GM12878 (cell line): ENCODE results near the gene TMTC3. TPM values are rescaled to one million over a fixed set of nuclear protein-coding genes. Genes with fewer than 3 reads are reported as not detected.

ENCODE experiments used
- ATAC-seq: fragments of 200-7000 bp; cut with Tn5 transposase; 3 replicates; pipeline ENCODE4 v1.9.1; 2020; ENCODE audit warnings: mild to moderate bottlenecking, moderate library complexity
- BruUV-seq: library from RNA; stranded (reverse); fragments of 400-500 nt; replicated peaks from 2 replicates; lab custom pipeline; 2021; lab: Mats Ljungman, UMichigan
- CTCF ChIA-PET: fragments of 300-600 bp; sonication (Branson Sonifier 250); formaldehyde crosslinking; extraction: SDS; loops from one replicate; lab custom pipeline; 2021; ENCODE audit warnings: inconsistent platforms; lab: Yijun Ruan, JAX
- POLR2A ChIA-PET: fragments of 350-600 bp; formaldehyde crosslinking; extraction: SDS; loops from one replicate; lab custom pipeline; 2021; ENCODE audit warnings: inconsistent platforms; lab: Charles Lee
- RAD21 ChIA-PET: fragments of 300-600 bp; sonication (Branson Sonifier 250); formaldehyde crosslinking; loops from one replicate; lab custom pipeline; 2023; ENCODE audit warnings: antibody characterized with exemption; ENCODE audit not compliant: unreplicated experiment; lab: Charles Lee
- SMC1A ChIA-PET: fragments of 300-600 bp; sonication (Branson Sonifier 250); formaldehyde crosslinking; loops from one replicate; lab custom pipeline; 2023; ENCODE audit not compliant: unreplicated experiment, uncharacterized antibody; lab: Charles Lee
- DNase-seq: peaks from one replicate; pipeline ENCODE4 v3.0.0-alpha.2; 2011; ENCODE audit warnings: low read depth, low spot score
- FAIRE-seq: peaks from 3 replicates; lab custom pipeline; 2011; peaks lifted over from hg19 to GRCh38; lab: Jason Lieb, UNC
- H2AFZ ChIP-seq: 2 replicates; pipeline ENCODE4 v1.6.0; 2011; ENCODE audit warnings: low read depth, low read length, control low read depth; ENCODE audit not compliant: control insufficient read depth
- H3K27ac ChIP-seq: 2 replicates; pipeline ENCODE4 v1.5.1; 2011; ENCODE audit warnings: control low read depth; ENCODE audit not compliant: control insufficient read depth, insufficient read depth
- H3K27me3 ChIP-seq, 2 experiments: replicated peaks in 1 of 2; 2 replicates each; pipeline versions ENCODE4 v1.6.0 to v1.6.1; 2011; ENCODE audit warnings: low read length in 1 of 2; ENCODE audit not compliant: control insufficient read depth in 2 of 2, insufficient read depth in 2 of 2
- H3K36me3 ChIP-seq, 2 experiments: 2 replicates each; pipeline ENCODE4 v1.5.1; 2011; ENCODE audit warnings: low read length in 1 of 2; ENCODE audit not compliant: control insufficient read depth in 2 of 2, insufficient read depth in 2 of 2
- H3K4me1 ChIP-seq: 2 replicates; pipeline ENCODE4 v1.6.1; 2011; ENCODE audit warnings: mild to moderate bottlenecking, low read length, moderate library complexity, mixed read lengths; ENCODE audit not compliant: control insufficient read depth, insufficient read depth
- H3K4me2 ChIP-seq: 2 replicates; pipeline ENCODE4 v1.6.0; 2011; ENCODE audit warnings: control low read depth; ENCODE audit not compliant: control insufficient read depth, insufficient read depth
- H3K4me3 ChIP-seq: fragments of 200-600 bp; sonication (generic); 2 replicates; pipeline ENCODE4 v1.5.1; 2016
- H3K79me2 ChIP-seq: 2 replicates; pipeline ENCODE4 v1.6.0; 2011; ENCODE audit warnings: low read length; ENCODE audit not compliant: control insufficient read depth, insufficient read depth
- H3K9ac ChIP-seq: 2 replicates; pipeline ENCODE4 v1.8.0; 2011; ENCODE audit warnings: low read length, control low read depth, mixed read lengths; ENCODE audit not compliant: control insufficient read depth, insufficient read depth
- H3K9me3 ChIP-seq: replicated peaks from 3 replicates; pipeline ENCODE4 v1.5.1; 2011; ENCODE audit warnings: mild to moderate bottlenecking, low read length; ENCODE audit not compliant: control insufficient read depth, insufficient read depth
- H4K20me1 ChIP-seq: 2 replicates; pipeline ENCODE4 v1.6.0; 2011; ENCODE audit not compliant: control insufficient read depth, insufficient read depth
- ATF7 ChIP-seq: fragments of 450-650 bp; IDR thresholded peaks from 2 replicates; pipeline ENCODE4 v1.6.1; 2016; ENCODE audit warnings: low read depth, mild to moderate bottlenecking
- BHLHE40 ChIP-seq, 2 experiments: fragments of 450-650 bp in 1 of 2; IDR thresholded peaks; 2 replicates each; pipeline ENCODE4 v1.6.1; 2011 to 2017; ENCODE audit warnings: low read depth in 2 of 2, borderline replicate concordance in 1 of 2, improper control_type of control experiment in 1 of 2, low read length in 1 of 2, mild to moderate bottlenecking in 1 of 2
- CBX5 ChIP-seq: sonication (generic); IDR thresholded peaks from 2 replicates; pipeline ENCODE4 v1.6.1; 2016; ENCODE audit warnings: low read depth, moderate library complexity, mild to moderate bottlenecking, inconsistent platforms
- MEF2B ChIP-seq: fragments of 450-650 bp; IDR thresholded peaks from 2 replicates; pipeline ENCODE4 v1.6.1; 2018; ENCODE audit warnings: mild to moderate bottlenecking, moderate library complexity; ENCODE audit not compliant: partially characterized antibody, poor library complexity, severe bottlenecking
- MTA2 ChIP-seq: fragments of 450-650 bp; IDR thresholded peaks from 2 replicates; pipeline ENCODE4 v1.6.1; 2016; ENCODE audit warnings: low read depth, mild to moderate bottlenecking, moderate library complexity
- MXI1 ChIP-seq: fragments of 150-350 bp; IDR thresholded peaks from 2 replicates; pipeline ENCODE4 v1.6.1; 2011; ENCODE audit warnings: low read depth, mild to moderate bottlenecking, inconsistent platforms, low read length, improper control_type of control experiment
- NFYA ChIP-seq: IDR thresholded peaks from 2 replicates; pipeline ENCODE4 v1.6.1; 2011; ENCODE audit warnings: low read depth, mild to moderate bottlenecking, low read length, improper control_type of control experiment, borderline replicate concordance
- SMAD1 ChIP-seq: fragments of 450-650 bp; IDR thresholded peaks from 2 replicates; pipeline ENCODE4 v1.6.1; 2018; ENCODE audit warnings: mild to moderate bottlenecking, low read depth; ENCODE audit not compliant: partially characterized antibody
- SMARCA5 ChIP-seq: fragments of 450-650 bp; IDR thresholded peaks from 2 replicates; pipeline ENCODE4 v1.6.1; 2017; ENCODE audit warnings: mild to moderate bottlenecking
- SUPT20H ChIP-seq: IDR thresholded peaks from 2 replicates; pipeline ENCODE4 v1.6.1; 2011; ENCODE audit warnings: low read depth, mild to moderate bottlenecking, low read length, moderate library complexity, borderline replicate concordance; ENCODE audit not compliant: control insufficient read depth
- SUZ12 ChIP-seq: fragments of 200-600 bp; sonication (generic); IDR thresholded peaks from one replicate; pipeline ENCODE4 v1.6.1; 2018; ENCODE audit warnings: antibody characterized with exemption, mild to moderate bottlenecking; ENCODE audit not compliant: unreplicated experiment
- TARDBP ChIP-seq: IDR thresholded peaks from 2 replicates; pipeline ENCODE4 v1.6.1; 2016; ENCODE audit warnings: borderline replicate concordance
- ZSCAN29 ChIP-seq: fragments of 450-650 bp; IDR thresholded peaks from 2 replicates; pipeline ENCODE4 v1.6.1; 2017; ENCODE audit warnings: mild to moderate bottlenecking, moderate library complexity
- WGBS: methylation state at CpG from one replicate; pipeline ENCODE4 v1.1.6; 2016; ENCODE audit warnings: low lambda C conversion rate; ENCODE audit not compliant: insufficient replicate concordance, insufficient coverage; ENCODE audit errors: missing lambda C conversion rate; 5-methylcytosine and 5-hydroxymethylcytosine counted together
- in situ Hi-C: fragments of 300-500 bp; cut with MboI; formaldehyde crosslinking; loops from 9 replicates; pipeline ENCODE4 v1.14.3; 2018; ENCODE audit warnings: mixed read lengths
- intact Hi-C: fragments of 100-400 bp; cut with micrococcal nuclease; formaldehyde crosslinking; loops from one replicate; pipeline ENCODE4 v1.14.2; 2022; ENCODE audit not compliant: unreplicated experiment
- polyA plus RNA-seq, 11 experiments: library from polyadenylated mRNA; depleted of rRNA in 4 of 11; unstranded in 6 of 11; stranded (reverse) in 5 of 11; fragments of >200 nt; fragmentation: Nextera tagmentation in 4 of 11; fragmentation: Illumina TruSeq in 1 of 11; extraction: Ambion mirVana in 4 of 11; extraction: Trizol in 1 of 11; gene quantifications; 1 replicate in 1 of 11; 2 replicates in 10 of 11; pipeline versions ENCODE4 v1.2.1 to v1.2.3, GENCODE V29; 2011 to 2016; ENCODE audit warnings: inconsistent platforms in 2 of 11, missing spikeins in 2 of 11, low read depth in 1 of 11
- total RNA-seq, 4 experiments: library from RNA; depleted of rRNA in 3 of 4; stranded (reverse); fragments of >200 nt in 3 of 4; fragmentation: Illumina TruSeq in 1 of 4; extraction: Trizol in 1 of 4; gene quantifications; 2 replicates each; pipeline versions ENCODE4 v1.2.1 to v1.2.3, GENCODE V29; 2013 to 2021
- TF ChIP-seq, protein P1 (sequence below): IDR thresholded peaks from 2 replicates; pipeline ENCODE4 v1.6.1; 2012; ENCODE audit warnings: low read depth, low read length, improper control_type of control experiment
- TF ChIP-seq, protein P2 (sequence below): IDR thresholded peaks from 2 replicates; pipeline ENCODE4 v1.6.1; 2012; ENCODE audit warnings: low read depth, low read length, improper control_type of control experiment
- TF ChIP-seq, protein P3 (sequence below): fragments of 450-650 bp; IDR thresholded peaks from 2 replicates; pipeline ENCODE4 v1.6.1; 2016; ENCODE audit warnings: mild to moderate bottlenecking

The TMTC3 gene
- total and polyA plus RNA-seq, 10 of the 15 experiments (the other 5 are each of a cell fraction or from before 2014, with no cell fraction given) = 1.4 to 5.7 (median 3.5) TPM

DNA sequence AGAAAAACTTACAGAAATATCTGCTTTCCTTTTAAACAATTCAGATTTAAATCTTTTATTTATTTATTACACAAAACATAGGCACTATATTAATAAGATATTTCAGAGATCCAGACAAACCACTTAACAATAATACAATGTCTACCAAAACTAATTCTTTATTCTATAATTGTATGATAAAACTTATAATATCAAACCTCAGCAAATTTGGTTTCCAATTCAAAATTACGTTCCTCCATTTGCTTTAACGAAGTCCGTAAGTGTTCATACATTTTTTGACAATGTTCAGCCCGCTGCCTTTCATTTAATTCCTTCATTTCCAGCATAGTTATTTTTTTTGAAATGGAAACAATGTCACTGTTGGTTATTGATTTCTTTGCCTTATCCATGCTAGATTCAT, 48.5 kb upstream of the TMTC3 start:
- Histone ChIP-seq H4K20me1 (no peaks in the 10 kb centered on the region), H2AFZ (no peak overlapping the region), H3K9me3 (no peaks in the 10 kb centered on the region), H3K4me1 (no peaks in the 10 kb centered on the region), H3K36me3 (0 out of 4 replicates have a peak, but pooled peaks cover 0 to 3% of the 10 kb centered on the region in 2 experiments)
- RAD21 ChIA-PET = no interaction called here
- in situ Hi-C loops = no loop called here
- no peak for DNase-seq
- 96% methylated on average over 4 of the region's 4 CpGs for WGBS
- BruUV-seq = no TSS peak
- POLR2A ChIA-PET = no interaction called here
- TF ChIP-seq SMARCA5 (no peak), CBX5 (no peak)
- TF ChIP-seq, all 136 proteins: peak for 0
- ChIA-PET CTCF (no interaction called here), SMC1A (interaction anchor here (1.7 kb wide), 1 partner anchor 46 kb away, joined by 3 read pairs; no protein-coding TSS in a partner anchor)
- no peak overlapping the region for H3K4me3 ChIP-seq
- H3K27ac ChIP-seq = no peak overlapping the region
- H3K27me3 ChIP-seq = no peaks in the 10 kb centered on the region
- H3K4me2 ChIP-seq = no peak overlapping the region
- no peak for FAIRE-seq
- no peaks in the 10 kb centered on the region for H3K79me2 ChIP-seq
- intact Hi-C loops = no loop called here
- ATAC-seq = no peak
- H3K9ac ChIP-seq = no peak overlapping the region

DNA sequence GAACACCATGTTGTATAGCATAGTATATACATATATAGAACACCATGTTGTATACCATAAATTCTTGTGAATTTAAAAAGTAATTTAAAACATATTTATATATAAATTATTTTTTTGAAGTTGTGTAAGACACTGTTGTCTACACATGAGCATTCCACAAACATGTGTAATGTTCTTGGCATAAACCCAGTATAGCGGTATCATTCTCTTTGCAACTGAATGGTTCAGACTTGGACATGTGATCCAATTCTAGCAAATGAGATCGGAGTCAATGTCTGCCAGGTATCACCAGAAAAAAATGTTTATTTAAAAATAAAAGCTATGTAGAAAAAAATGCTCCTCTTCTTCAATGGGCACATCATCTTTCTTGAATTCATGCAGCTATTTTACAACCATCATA, 34.1 kb upstream of the TMTC3 start:
- WGBS = 97% methylated on average over 2 of the region's 2 CpGs
- no peak for FAIRE-seq
- Histone ChIP-seq H4K20me1 (no peaks in the 10 kb centered on the region), H3K4me2 (no peak overlapping the region), H3K4me3 (no peak overlapping the region), H3K4me1 (no peaks in the 10 kb centered on the region), H2AFZ (no peak overlapping the region), H3K36me3 (no peaks in the 10 kb centered on the region; a peak in 2 of 4 replicates), H3K9me3 (no peaks in the 10 kb centered on the region), H3K9ac (no peak overlapping the region), H3K27me3 (no peaks in the 10 kb centered on the region), H3K79me2 (no peaks in the 10 kb centered on the region), H3K27ac (no peak overlapping the region)
- BruUV-seq = no TSS peak
- intact Hi-C loops (no loop called here), in situ Hi-C loops (no loop called here)
- SMC1A ChIA-PET = interaction anchor here (1.0 kb wide), 1 partner anchor 10 kb away, joined by 3 read pairs; no protein-coding TSS in a partner anchor
- ATAC-seq = no peak
- RAD21 ChIA-PET = no interaction called here
- POLR2A ChIA-PET = interaction anchor here (0.9 kb wide), 1 partner anchor 9 kb away, joined by 4 read pairs; no protein-coding TSS in a partner anchor
- no peak for DNase-seq
- CTCF ChIA-PET = interaction anchor here (1.1 kb wide), 2 partner anchors 285 to 885 kb away, joined by 3 read pairs; no protein-coding TSS in a partner anchor
- TF ChIP-seq SMAD1 (no peak), NFYA (no peak), SUZ12 (no peak), MXI1 (no peak), TARDBP (no peak), BHLHE40 (IDR thresholded peaks at IDR 0.05; ENCODE audit: borderline replicate concordance in 1 of 2, low read depth in 2 of 2, low read length in 1 of 2) (no peak), MTA2 (no peak), MEF2B (no peak), SUPT20H (no peak), ZSCAN29 (no peak), ATF7 (no peak)
- TF ChIP-seq, protein P1, sequence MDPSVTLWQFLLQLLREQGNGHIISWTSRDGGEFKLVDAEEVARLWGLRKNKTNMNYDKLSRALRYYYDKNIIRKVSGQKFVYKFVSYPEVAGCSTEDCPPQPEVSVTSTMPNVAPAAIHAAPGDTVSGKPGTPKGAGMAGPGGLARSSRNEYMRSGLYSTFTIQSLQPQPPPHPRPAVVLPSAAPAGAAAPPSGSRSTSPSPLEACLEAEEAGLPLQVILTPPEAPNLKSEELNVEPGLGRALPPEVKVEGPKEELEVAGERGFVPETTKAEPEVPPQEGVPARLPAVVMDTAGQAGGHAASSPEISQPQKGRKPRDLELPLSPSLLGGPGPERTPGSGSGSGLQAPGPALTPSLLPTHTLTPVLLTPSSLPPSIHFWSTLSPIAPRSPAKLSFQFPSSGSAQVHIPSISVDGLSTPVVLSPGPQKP = no peak
- TF ChIP-seq, protein P2, sequence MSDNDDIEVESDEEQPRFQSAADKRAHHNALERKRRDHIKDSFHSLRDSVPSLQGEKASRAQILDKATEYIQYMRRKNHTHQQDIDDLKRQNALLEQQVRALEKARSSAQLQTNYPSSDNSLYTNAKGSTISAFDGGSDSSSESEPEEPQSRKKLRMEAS = no peak
- TF ChIP-seq, protein P3, sequence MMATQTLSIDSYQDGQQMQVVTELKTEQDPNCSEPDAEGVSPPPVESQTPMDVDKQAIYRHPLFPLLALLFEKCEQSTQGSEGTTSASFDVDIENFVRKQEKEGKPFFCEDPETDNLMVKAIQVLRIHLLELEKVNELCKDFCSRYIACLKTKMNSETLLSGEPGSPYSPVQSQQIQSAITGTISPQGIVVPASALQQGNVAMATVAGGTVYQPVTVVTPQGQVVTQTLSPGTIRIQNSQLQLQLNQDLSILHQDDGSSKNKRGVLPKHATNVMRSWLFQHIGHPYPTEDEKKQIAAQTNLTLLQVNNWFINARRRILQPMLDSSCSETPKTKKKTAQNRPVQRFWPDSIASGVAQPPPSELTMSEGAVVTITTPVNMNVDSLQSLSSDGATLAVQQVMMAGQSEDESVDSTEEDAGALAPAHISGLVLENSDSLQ = no peak
